Measurements from ENCODE around the gene ILF3. TPM values are rescaled to one million over a fixed set of nuclear protein-coding genes. Genes with fewer than 3 reads are reported as not detected.

The ILF3 gene
- total RNA-seq, 4 donors from 2014 or later, result 114 to 280 (median 132) TPM

GRCh38 chr19:10736916-10737551 lies 82.9 kb downstream of the ILF3 start:
- Histone ChIP-seq H3K36me3 (no peaks in the 10 kb centered on the region), H3K4me1 (peaks cover 7% of the 10 kb centered on the region), H3K27me3 (no peaks in the 10 kb centered on the region), H3K4me3 (no peak overlapping the region), H3K9me3 (no peaks in the 10 kb centered on the region), H3K27ac (no peak overlapping the region)
- WGBS, result 85% methylated on average over 9 of the region's 9 CpGs
- DNase-seq (ENCODE audit: low spot score in 2 of 2), result no peak
- TF ChIP-seq EP300 (IDR thresholded peaks at IDR 0.05) (no peak), POLR2AphosphoS5 (IDR thresholded peaks at IDR 0.05) (no peak), POLR2A (IDR thresholded peaks at IDR 0.05) (no peak)
- TF ChIP-seq, protein P1, sequence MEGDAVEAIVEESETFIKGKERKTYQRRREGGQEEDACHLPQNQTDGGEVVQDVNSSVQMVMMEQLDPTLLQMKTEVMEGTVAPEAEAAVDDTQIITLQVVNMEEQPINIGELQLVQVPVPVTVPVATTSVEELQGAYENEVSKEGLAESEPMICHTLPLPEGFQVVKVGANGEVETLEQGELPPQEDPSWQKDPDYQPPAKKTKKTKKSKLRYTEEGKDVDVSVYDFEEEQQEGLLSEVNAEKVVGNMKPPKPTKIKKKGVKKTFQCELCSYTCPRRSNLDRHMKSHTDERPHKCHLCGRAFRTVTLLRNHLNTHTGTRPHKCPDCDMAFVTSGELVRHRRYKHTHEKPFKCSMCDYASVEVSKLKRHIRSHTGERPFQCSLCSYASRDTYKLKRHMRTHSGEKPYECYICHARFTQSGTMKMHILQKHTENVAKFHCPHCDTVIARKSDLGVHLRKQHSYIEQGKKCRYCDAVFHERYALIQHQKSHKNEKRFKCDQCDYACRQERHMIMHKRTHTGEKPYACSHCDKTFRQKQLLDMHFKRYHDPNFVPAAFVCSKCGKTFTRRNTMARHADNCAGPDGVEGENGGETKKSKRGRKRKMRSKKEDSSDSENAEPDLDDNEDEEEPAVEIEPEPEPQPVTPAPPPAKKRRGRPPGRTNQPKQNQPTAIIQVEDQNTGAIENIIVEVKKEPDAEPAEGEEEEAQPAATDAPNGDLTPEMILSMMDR (IDR thresholded peaks at IDR 0.05), result no peak

GRCh38 chr19:10737722-10738121 lies 83.6 kb downstream of the ILF3 start:
- DNase-seq (ENCODE audit: low spot score in 2 of 2), result no peak
- 92% methylated on average over 9 of the region's 9 CpGs for WGBS
- no peaks in the 10 kb centered on the region for H3K27me3 ChIP-seq
- TF ChIP-seq POLR2A (IDR thresholded peaks at IDR 0.05), result no peak
- TF ChIP-seq, protein P1 (IDR thresholded peaks at IDR 0.05), result no peak
- no peak for TF ChIP-seq EP300 (IDR thresholded peaks at IDR 0.05)
- peaks cover 14% of the 10 kb centered on the region for H3K4me1 ChIP-seq
- no peak overlapping the region for H3K27ac ChIP-seq
- no peaks in the 10 kb centered on the region for H3K36me3 ChIP-seq
- no peaks in the 10 kb centered on the region for H3K9me3 ChIP-seq
- H3K4me3 ChIP-seq, result no peak overlapping the region

DNA sequence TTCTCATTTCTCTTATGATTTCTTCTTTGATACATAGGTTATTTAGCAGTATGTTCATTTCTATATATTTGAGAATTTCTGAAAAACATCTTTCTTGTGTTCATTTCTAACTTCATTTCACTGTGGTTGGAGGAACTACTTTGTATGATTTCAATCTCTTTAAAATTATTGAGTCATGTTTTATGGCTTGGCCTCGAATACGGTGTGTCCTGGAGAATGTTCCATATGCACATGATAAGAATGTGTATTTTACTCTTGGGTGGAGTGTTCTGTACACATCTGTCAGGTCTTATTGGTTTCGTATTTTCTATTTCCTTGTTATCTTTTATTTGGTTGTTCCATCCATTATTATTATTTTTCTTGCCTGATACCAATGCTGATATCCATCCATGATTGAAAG lies 86.7 kb downstream of the ILF3 start:
- peaks cover 34% of the 10 kb centered on the region for H3K4me1 ChIP-seq
- no peak overlapping the region for H3K4me3 ChIP-seq
- DNase-seq (ENCODE audit: low spot score in 2 of 2), result no peak
- H3K27ac ChIP-seq, result no peak overlapping the region
- WGBS, result 67% methylated on average over 3 of the region's 3 CpGs
- no peak for TF ChIP-seq POLR2A (IDR thresholded peaks at IDR 0.05)
- TF ChIP-seq EP300 (IDR thresholded peaks at IDR 0.05), result no peak
- no peak for TF ChIP-seq POLR2AphosphoS5 (IDR thresholded peaks at IDR 0.05)
- TF ChIP-seq, protein P1 (IDR thresholded peaks at IDR 0.05), result no peak
- H3K27me3 ChIP-seq, result no peaks in the 10 kb centered on the region
- H3K9me3 ChIP-seq, result no peaks in the 10 kb centered on the region
- no peaks in the 10 kb centered on the region for H3K36me3 ChIP-seq

Other genes with a start within 250 kb of the ILF3 start
- gene PDE4A, start 233.8 kb upstream of the ILF3 start, total RNA-seq, result 1 to 10 TPM; 3.7 to 7.9 (median 5.6) TPM
- gene KEAP1, start 151.0 kb upstream of the ILF3 start, total RNA-seq, result 10 to 100 TPM; 44.3 to 75.8 (median 69.9) TPM
- 10 to 100 TPM; 19.2 to 63.8 (median 26.8) TPM for gene S1PR5, start 136.9 kb upstream of the ILF3 start, total RNA-seq
- 10 to 100 TPM; 52.2 to 80.8 (median 63.6) TPM for gene ATG4D, start 110.4 kb upstream of the ILF3 start, total RNA-seq
- 10 to 100 TPM; 19.1 to 46.9 (median 24.5) TPM for gene KRI1, start 88.3 kb upstream of the ILF3 start, total RNA-seq
- gene CDKN2D, start 85.4 kb upstream of the ILF3 start, total RNA-seq, result 10 to 100 TPM in 2 of 4 donors, 1 to 10 TPM in 2; 8.9 to 11.6 (median 10.3) TPM
- 10 to 100 TPM; 28.9 to 65.9 (median 59.1) TPM for gene AP1M2, start 67.0 kb upstream of the ILF3 start, total RNA-seq
- gene SLC44A2, start 28.8 kb upstream of the ILF3 start, total RNA-seq, result 100 to 1,000 TPM in 1 of 4 donors, 10 to 100 TPM in 3; 59.1 to 108 (median 94.5) TPM
- gene QTRT1, start 47.1 kb downstream of the ILF3 start, total RNA-seq, result 10 to 100 TPM; 34.4 to 57.2 (median 40.2) TPM
- gene DNM2, start 63.7 kb downstream of the ILF3 start, total RNA-seq, result 100 to 1,000 TPM; 135 to 322 (median 173) TPM
- 10 to 100 TPM in 3 of 4 donors, 1 to 10 TPM in 1; 8.9 to 26.2 (median 20.4) TPM for gene TMED1, start 181.9 kb downstream of the ILF3 start, total RNA-seq
- 1 to 10 TPM in 1 of 4 donors, not detected in 3; 1.7 TPM for gene C19orf38, start 194.1 kb downstream of the ILF3 start, total RNA-seq
- 10 to 100 TPM; 19.8 to 26.6 (median 23.2) TPM for gene CARM1, start 217.2 kb downstream of the ILF3 start, total RNA-seq

Measured in suprapubic skin (tissue), 4 donors.